ENCODE measurements around the gene WDR86. TPM values are rescaled to one million over a fixed set of nuclear protein-coding genes. Genes with fewer than 3 reads are reported as not detected.

WDR86 gene
- total and polyA plus RNA-seq, 8 donors, result 0.85 to 24.1 (median 19.5) TPM

DNA sequence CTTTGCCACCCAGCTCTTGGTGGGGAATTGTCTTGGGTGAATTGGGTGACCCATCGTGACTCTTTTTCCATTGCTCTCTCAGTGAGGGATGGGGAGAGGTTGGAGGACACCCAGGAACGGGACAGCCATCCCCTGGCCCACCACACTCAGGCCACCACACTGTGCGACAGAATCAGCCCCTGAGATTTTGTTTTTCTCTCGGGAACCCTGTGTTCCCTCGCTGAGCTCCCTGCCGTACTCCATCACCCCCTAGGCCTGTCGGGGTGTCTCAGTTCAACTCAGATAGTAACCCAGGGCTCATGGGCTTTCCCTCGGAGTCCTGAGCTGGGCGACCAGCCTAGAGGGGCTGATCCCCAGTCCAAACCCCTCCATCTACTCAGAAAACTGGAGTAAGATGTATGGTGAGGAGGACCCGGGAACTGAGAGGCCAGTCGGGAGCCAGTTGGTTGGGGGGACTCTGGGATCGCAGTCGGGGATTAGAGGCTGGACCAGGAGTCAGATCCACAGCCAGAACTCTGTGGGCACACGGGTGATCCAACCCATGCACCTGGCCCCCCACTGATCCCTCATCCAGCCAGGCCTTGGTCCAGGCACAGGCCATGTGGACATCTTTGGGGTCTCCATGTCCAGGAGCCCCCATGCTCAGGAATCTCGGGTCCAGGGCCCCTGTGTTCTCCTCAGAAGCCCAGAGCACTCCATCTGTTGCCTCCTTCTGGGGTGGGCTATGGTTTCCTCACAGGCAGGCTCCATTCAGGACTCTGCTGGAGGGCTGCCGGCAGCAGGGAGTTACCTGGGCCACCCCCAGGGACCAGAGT is 20.8 kb upstream of the WDR86 start:
- DNase-seq (peak in 1 of 4 donors; percentile 28), ATAC-seq (no peak)
- TF ChIP-seq, protein P1, sequence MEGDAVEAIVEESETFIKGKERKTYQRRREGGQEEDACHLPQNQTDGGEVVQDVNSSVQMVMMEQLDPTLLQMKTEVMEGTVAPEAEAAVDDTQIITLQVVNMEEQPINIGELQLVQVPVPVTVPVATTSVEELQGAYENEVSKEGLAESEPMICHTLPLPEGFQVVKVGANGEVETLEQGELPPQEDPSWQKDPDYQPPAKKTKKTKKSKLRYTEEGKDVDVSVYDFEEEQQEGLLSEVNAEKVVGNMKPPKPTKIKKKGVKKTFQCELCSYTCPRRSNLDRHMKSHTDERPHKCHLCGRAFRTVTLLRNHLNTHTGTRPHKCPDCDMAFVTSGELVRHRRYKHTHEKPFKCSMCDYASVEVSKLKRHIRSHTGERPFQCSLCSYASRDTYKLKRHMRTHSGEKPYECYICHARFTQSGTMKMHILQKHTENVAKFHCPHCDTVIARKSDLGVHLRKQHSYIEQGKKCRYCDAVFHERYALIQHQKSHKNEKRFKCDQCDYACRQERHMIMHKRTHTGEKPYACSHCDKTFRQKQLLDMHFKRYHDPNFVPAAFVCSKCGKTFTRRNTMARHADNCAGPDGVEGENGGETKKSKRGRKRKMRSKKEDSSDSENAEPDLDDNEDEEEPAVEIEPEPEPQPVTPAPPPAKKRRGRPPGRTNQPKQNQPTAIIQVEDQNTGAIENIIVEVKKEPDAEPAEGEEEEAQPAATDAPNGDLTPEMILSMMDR (IDR thresholded peaks at IDR 0.05), result no peak
- intact Hi-C loops (cut with DNase I), result no loop called here
- no peak overlapping the region for H3K4me3 ChIP-seq
- H3K36me3 ChIP-seq, result no peaks in the 10 kb centered on the region
- H3K4me1 ChIP-seq, result peaks cover 28 to 33% of the 10 kb centered on the region in 2 donors
- peaks cover 0 to 16% of the 10 kb centered on the region in 2 donors for H3K27me3 ChIP-seq
- no peak overlapping the region for H3K27ac ChIP-seq
- H3K9me3 ChIP-seq, result no peaks in the 10 kb centered on the region

DNA sequence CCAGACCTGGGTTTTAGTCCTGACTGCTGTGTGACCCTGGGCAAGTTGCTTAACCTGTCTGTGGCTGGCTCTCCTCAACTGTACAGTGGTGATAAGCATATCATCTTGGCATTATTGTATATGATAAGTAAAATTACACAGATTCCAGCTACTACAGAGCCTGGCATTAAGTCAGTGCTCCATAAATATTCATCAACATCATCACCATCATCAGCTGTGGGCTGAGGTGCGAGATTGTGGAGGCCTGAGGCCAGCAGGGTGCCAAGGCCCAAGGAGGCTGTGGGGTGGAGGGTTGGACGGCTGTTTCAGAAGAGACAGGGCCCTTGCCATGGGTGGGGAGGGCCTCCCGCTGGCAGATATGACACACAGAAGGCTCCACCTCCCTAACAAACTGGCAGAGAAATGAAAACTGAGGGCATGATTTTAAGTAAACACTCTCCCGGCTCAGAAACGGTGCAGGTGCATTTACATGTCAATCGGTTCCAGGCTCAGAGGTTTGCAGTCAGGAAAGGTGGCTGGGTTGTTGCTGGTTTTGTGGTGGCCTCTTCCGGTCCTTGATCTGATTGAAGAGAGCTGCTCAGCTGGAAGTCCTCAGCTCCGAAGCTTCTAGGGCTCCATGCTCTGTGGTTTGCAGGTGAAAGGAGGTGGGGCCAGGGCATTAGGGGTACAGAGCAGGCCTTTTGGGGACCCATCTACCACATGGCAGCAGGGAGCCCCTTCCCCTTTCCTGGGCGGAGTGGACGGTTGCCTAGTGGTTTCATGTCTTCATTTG is 19.9 kb upstream of the WDR86 start:
- DNase-seq (peak in 2 of 4 donors; percentile 33 to 44), ATAC-seq (peak; percentile 65)
- H3K4me3 ChIP-seq, result no peak overlapping the region
- no peaks in the 10 kb centered on the region for H3K36me3 ChIP-seq
- TF ChIP-seq, protein P1 (IDR thresholded peaks at IDR 0.05), result no peak
- peaks cover 0 to 16% of the 10 kb centered on the region in 2 donors for H3K27me3 ChIP-seq
- intact Hi-C loops (cut with DNase I), result no loop called here
- peak overlapping the region in 1 of 2 donors; percentile 5 for H3K27ac ChIP-seq
- H3K4me1 ChIP-seq, result peaks cover 28 to 33% of the 10 kb centered on the region in 2 donors
- no peaks in the 10 kb centered on the region for H3K9me3 ChIP-seq

DNA sequence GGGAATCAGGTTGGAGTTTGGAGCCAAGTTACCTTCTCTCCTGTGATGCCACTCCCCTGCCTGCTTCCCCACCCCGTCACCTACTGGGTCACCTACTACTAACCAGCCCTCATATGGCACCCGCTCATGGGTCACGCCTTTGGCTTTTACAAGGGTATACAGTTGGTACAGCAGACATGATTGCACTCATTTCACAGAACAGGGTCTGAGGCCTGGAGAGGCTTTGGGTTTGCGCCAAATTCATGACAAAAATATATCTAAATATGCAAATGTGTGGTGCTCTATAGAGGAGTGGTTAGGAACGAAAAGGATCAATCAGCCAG is 19.4 kb upstream of the WDR86 start:
- ATAC-seq, result no peak
- Histone ChIP-seq H3K27ac (peak overlapping the region; percentile 5 to 15), H3K9me3 (no peaks in the 10 kb centered on the region), H3K27me3 (peaks cover 0 to 16% of the 10 kb centered on the region in 2 donors), H3K4me3 (no peak overlapping the region), H3K4me1 (peaks cover 28 to 33% of the 10 kb centered on the region in 2 donors), H3K36me3 (no peaks in the 10 kb centered on the region)
- intact Hi-C loops (cut with DNase I), result no loop called here
- TF ChIP-seq, protein P1 (IDR thresholded peaks at IDR 0.05), result no peak
- no peak for DNase-seq

DNA sequence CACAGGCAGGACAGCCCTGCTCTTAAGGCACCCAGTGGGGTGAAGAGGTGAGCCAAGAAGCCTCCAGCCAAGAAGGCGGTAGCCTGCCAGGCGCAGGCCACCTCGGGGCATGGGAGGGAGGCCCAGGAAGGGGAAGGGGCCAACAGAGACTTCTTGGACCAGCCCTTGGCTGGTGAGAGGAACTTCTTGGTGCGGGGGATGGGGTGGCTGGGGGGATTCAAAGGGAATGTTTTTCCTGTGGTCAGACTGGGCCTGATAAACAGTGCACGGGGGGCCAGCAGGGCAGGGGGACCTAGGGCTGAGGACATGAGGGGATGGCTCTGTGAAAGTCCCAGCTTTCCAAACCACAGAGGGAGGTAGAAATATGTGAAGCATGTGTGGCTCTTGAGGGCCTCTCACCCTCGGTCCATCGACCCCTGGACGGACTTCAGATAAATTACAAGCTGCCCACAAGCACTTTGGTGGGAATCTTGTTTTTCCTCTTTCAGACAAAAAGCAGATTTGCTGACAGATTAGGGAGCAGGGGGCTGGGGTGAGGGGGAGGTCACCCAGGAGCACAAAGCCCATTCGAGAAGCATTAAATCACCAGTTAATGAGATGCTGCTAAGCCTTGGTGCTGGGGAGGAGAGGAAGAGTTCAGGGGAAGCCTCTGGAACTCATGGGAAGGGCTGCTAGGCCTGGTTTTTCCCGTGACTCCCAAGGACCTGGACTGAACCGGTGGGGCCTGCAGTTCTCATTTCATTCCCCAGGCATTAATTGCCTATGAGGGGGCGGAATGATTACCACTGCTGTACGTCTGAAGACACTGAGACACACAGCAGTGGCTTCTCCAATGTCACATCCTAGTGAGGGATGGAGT is 18.8 kb upstream of the WDR86 start:
- ATAC-seq (peak; percentile 30), DNase-seq (peak in 1 of 4 donors; percentile 58)
- Histone ChIP-seq H3K27ac (peak overlapping the region in 1 of 2 donors; percentile 15), H3K36me3 (no peaks in the 10 kb centered on the region), H3K9me3 (no peaks in the 10 kb centered on the region), H3K27me3 (peaks cover 0 to 16% of the 10 kb centered on the region in 2 donors), H3K4me3 (no peak overlapping the region), H3K4me1 (peaks cover 28 to 33% of the 10 kb centered on the region in 2 donors)
- TF ChIP-seq, protein P1 (IDR thresholded peaks at IDR 0.05), result no peak
- intact Hi-C loops (cut with DNase I), result no loop called here
